GM19035 (cell line): ENCODE results near the gene SIKE1.
"Not testable (repeated sequence)": the region's sequence is repeated elsewhere in the genome, so short reads cannot be mapped to it uniquely, and the experiment has no call there.

Source experiments
- ATAC-seq: cut with Tn5 transposase; IDR thresholded peaks from one replicate; pipeline ENCODE4 v1.9.1; 2021; ENCODE audit not compliant: unreplicated experiment

The SIKE1 gene

GRCh38 chr1:114780344-114781226, at the start of gene SIKE1:
TSS of gene SIKE1 (minus strand) at chr1:114780685. CDS start at chr1:114780607, 78 bp downstream.
- peak; percentile 99 for ATAC-seq

DNA sequence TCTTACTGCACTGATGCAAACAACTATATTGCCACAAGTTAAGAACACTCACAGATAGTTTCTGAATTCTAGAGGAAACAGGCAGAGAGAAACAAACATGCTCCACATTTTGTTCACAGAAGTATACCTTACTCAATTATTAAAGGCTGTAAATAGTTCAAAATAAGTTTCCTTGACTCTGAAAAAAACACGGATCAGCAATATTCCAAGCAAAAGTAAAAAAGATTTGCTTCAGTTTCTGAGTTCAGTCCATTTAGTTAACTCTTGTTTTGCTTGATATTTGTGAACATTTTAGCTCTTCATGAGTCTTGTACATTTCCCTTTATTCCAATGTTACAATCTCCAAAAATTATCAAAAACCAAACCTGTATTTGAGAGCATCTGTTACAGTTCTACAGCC, 49.6 kb upstream of the SIKE1 start:
- not testable (repeated sequence) for ATAC-seq

DNA sequence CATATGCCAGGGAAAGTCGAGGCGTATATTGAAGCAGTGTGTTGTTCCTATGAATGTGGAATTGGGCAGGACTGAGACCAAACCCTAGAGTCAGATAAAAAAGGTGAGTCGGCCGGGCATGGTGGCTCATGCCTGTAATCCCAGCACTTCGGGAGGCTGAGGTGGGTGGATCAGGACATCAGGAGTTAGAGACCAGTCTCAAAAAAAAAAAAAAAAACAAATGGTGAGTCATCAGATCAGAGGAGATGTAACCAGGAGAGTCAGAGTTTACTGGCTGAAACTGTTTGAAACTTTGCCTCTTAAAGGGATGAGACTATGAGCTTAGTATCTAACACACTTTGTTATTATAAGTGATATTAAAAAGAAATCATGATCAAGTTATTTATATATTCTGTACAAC, 47.8 kb upstream of the SIKE1 start:
- no peak for ATAC-seq

GRCh38 chr1:114821978-114822377, 41.5 kb upstream of the SIKE1 start:
- ATAC-seq = no peak

- ATAC-seq = no peak
These were observed 39.9 kb upstream of the SIKE1 start for GRCh38 chr1:114820392-114820791.

- no peak for ATAC-seq
These were observed 39.4 kb upstream of the SIKE1 start for GRCh38 chr1:114819869-114820268.

- not testable (repeated sequence) for ATAC-seq
These were observed 24.0 kb upstream of the SIKE1 start for GRCh38 chr1:114804449-114804848.

DNA sequence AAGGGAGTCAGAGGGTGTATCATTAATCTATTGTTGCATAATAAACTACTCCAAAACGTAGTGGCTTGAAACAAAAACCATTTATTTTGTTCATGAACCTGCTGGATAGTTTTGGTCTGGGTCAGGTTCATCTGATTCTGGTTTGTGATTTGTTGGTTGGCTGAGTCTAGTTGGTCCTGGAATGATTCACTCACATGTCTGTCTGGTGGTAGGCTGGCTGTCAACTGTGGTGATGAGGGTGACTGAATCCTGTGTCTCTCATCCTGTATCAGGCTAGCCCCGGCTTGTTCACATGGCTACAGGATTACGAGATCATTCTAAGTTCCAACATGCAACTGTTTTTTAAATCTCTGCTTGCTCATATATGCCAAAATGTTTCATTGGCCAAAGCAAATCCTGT, 22.5 kb upstream of the SIKE1 start:
- ATAC-seq = peak; percentile 62

- no peak for ATAC-seq
These were observed 13.6 kb upstream of the SIKE1 start for GRCh38 chr1:114794038-114794437.

- not testable (repeated sequence) for ATAC-seq
These were observed 10.1 kb upstream of the SIKE1 start for GRCh38 chr1:114790581-114790980.

DNA sequence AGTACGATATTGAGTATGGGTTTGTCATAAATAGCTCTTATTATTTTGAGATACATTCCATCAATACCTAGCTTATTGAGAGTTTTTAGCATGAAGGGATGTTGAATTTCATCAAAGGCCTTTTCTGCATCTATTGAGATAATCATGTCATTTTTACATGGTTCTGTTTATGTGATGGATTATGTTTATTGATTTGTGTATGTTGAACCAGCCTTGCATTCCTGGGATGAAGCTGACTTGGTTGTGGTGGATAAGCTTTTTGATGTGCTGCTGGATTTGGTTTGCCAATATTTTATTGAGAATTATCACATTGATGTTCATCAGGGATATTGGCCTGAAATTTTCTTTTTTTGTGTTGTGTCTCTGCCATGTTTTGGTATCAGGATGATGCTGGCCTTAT, 6.0 kb upstream of the SIKE1 start:
- not testable (repeated sequence) for ATAC-seq

DNA sequence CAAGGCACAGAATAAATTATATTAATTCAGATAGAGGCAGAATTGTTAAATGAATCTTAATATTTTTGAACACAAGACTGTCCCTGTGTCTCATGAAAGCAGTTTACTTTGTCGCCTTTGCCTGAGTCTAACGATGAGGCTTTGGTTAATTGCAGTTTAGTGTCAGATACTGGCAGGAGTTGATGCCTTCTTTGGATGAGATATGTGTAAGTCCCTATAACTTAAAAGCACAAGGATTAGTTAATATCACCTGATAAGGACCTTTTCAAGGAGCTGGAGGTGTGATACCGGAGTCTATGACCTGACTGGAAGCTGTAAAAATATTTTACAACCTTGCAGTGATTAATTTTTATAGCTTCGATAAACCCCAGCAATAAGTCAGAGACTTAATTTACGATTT, 2.0 kb upstream of the SIKE1 start:
- no peak for ATAC-seq

- no peak for ATAC-seq
These were observed 763 bp downstream of the SIKE1 start for GRCh38 chr1:114779722-114780121.

- ATAC-seq = not testable (repeated sequence)
These were observed 3.8 kb downstream of the SIKE1 start for GRCh38 chr1:114776726-114777125.

DNA sequence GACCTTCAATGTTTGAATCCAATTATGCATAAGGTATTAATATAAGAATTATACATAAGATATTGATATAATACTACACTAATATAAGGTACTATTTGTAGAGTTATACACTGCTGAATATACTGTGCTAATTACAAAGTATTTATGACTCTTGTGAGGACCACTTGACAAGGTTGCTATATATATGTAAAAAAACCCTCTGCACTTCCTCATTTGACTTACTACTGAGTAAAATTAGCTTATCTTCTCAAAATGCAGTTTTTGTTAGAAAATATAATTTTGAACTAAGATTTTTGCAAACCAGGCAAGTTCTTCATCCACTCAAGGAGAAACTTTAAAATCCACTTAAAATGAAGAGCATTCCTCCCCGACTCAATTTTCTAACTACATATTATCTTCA, 8.5 kb downstream of the SIKE1 start:
- ATAC-seq = no peak

DNA sequence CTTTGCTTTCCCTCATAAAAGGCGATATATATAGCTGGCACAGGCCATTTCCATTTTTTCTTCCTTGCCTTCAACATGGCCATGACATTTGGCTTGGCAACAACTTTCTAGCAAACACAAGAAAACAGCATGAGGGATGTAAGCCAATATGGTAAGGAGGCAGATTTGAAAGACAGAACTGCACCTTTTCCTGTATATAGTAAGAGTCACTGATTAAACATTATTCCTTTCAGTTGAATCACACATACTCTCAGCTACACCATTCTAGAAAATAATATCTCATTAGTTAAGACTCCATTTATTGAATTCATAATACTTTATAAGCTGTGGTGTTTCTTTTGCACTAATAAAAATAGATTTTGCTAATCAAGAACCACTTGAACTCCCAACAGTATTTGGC, 9.5 kb downstream of the SIKE1 start:
- no peak for ATAC-seq

GRCh38 chr1:114764689-114765088, 15.8 kb downstream of the SIKE1 start:
- ATAC-seq = no peak

DNA sequence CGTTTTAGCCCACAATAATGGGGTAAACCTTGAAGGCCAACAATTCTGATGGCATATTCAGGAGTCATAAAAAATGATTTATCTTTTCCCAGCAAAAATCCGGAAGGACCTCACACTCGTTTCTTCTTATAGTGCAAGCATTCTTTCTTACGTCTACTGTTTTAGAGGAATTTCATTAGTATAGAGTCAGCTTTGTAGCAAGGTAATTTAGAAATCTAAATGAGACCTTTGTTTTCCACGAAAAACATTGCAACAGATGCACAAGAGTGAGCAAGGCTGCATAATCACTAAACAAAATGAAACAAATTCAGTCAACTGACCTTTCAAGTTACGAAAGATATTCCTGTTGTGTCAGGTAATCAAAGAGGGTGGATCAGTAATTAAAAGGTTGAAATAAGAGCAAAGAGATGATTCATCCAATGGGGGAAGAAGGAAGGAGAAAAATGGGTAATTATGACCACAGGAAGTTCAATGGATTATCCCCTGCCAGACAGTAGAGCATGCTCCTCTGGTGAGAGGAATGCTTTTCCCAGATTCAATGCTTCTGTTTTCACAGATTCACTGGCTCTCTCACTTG, 22.1 kb downstream of the SIKE1 start:
- ATAC-seq = no peak

DNA sequence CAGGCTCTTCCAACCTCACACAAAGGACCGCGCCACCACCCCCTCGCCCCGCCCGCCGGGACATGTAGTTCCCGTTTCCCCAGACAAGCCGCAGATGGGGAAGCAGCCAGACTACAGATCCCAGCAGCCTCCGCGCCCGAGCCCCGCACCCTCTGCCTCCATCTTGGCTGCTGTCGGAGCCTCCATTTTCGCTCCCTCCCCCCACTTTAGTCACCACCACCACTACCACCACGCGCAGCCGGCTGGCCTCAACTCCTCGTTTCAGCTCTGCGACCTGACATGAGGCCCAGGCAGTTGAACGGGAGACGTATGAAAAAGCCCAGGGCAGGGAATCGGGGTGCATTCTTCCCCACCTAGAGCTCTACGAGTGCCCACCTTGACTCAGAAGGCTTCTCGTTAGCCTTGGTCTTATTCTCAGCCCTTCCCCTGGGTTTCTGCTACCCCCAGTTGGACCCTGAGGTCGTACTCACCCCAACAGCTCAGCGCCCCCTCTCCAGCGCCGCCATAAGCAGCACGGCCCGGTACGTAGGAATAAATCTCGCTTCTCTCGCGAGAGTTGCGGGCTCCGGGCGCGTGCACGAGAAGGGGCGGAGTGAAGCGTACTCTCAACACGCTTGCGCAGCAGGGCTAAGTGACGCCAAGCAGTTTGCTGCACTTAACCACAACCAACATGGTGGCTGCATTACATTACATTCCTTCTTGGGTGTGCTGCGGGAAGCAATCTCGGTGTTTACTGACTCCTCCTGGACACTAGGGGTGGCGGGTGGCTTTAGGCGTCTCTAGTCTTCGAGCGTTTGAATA, 22.8 kb downstream of the SIKE1 start, which contains the start of gene CSDE1:
Gene CSDE1 (minus strand): TSS at position 530 of the 801 bp plus-strand sequence. CDS start 18,094 bp downstream, outside the sequence.
- peak; percentile 75 for ATAC-seq

DNA sequence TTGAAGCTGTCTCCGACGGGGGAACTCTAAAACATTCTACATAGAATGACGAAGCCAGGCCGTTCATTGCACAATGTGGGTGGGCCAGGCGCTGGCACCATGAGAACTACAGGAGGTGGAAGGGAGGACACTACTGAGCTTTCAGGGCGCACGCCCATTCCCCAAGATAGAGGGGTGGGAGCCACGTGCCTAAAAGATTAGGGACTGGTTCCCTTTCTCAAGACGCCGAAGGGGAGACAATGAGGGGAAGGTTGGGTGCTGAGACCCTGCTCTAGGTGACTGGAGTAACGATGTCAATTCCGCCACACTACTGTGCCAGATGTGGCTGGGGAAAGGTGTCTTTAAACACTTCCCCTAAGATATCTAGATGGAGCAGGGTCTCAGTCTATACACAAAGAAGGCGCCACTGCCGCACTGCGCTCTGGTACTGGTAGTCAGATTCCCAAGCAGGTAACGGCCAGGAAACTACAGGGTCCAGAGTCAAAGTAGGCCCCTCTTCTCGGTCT, 23.5 kb downstream of the SIKE1 start:
- no peak for ATAC-seq
